MM.1S (cell line): ENCODE measurements around the gene R3HDM4.

Experiments used
- DNase-seq: peaks from one replicate; pipeline ENCODE4 v3.0.0-alpha.2; 2015
- H2AFZ ChIP-seq: fragments of 300-600 bp; sonication (generic); 2 replicates; pipeline ENCODE4 v1.6.0; 2016; ENCODE audit warnings: antibody characterized with exemption, low read length
- H3F3A ChIP-seq: fragments of 300-600 bp; sonication (generic); 2 replicates; pipeline ENCODE4 v1.6.1; 2016; ENCODE audit warnings: mild to moderate bottlenecking, antibody characterized with exemption, low read length, moderate library complexity, mixed read lengths; ENCODE audit not compliant: insufficient read depth
- H3K27ac ChIP-seq: fragments of 300-600 bp; sonication (generic); 2 replicates; pipeline ENCODE4 v1.5.1; 2016; ENCODE audit warnings: mild to moderate bottlenecking, low read length
- H3K27me3 ChIP-seq: fragments of 300-600 bp; sonication (generic); replicated peaks from 2 replicates; pipeline ENCODE4 v1.6.0; 2016; ENCODE audit warnings: low read length; ENCODE audit not compliant: insufficient read depth
- H3K36me3 ChIP-seq: fragments of 300-600 bp; sonication (generic); replicated peaks from 2 replicates; pipeline ENCODE4 v1.6.1; 2016; ENCODE audit warnings: mild to moderate bottlenecking, low read length, mixed read lengths; ENCODE audit not compliant: insufficient read depth
- H3K4me1 ChIP-seq: fragments of 300-600 bp; sonication (generic); 2 replicates; pipeline ENCODE4 v1.6.1; 2016; ENCODE audit warnings: low read length, mixed read lengths
- H3K4me2 ChIP-seq: fragments of 300-600 bp; sonication (generic); 2 replicates; pipeline ENCODE4 v1.6.0; 2016; ENCODE audit warnings: low read depth, low read length
- H3K4me3 ChIP-seq: fragments of 300-600 bp; sonication (generic); 2 replicates; pipeline ENCODE4 v1.5.1; 2016; ENCODE audit warnings: low read length, mixed read lengths
- H3K79me2 ChIP-seq: fragments of 300-600 bp; sonication (generic); 2 replicates; pipeline ENCODE4 v1.6.1; 2016; ENCODE audit warnings: mixed run types, low read length, mixed read lengths
- H3K9ac ChIP-seq: fragments of 300-600 bp; sonication (generic); 2 replicates; pipeline ENCODE4 v1.6.1; 2016; ENCODE audit warnings: low read length, mixed read lengths
- H3K9me2 ChIP-seq: fragments of 300-600 bp; sonication (generic); replicated peaks from 2 replicates; pipeline ENCODE4 v1.6.1; 2016; ENCODE audit warnings: mild to moderate bottlenecking, low read length, mixed read lengths; ENCODE audit not compliant: insufficient read depth
- H3K9me3 ChIP-seq: fragments of 300-600 bp; sonication (generic); replicated peaks from 2 replicates; pipeline ENCODE4 v1.6.1; 2016; ENCODE audit warnings: mild to moderate bottlenecking, low read length, mixed read lengths; ENCODE audit not compliant: insufficient read depth
- H4K20me1 ChIP-seq: fragments of 300-600 bp; sonication (generic); 2 replicates; pipeline ENCODE4 v1.6.1; 2016; ENCODE audit warnings: mild to moderate bottlenecking, low read length, moderate library complexity, mixed read lengths; ENCODE audit not compliant: insufficient read depth
- EZH2 ChIP-seq: fragments of 300-600 bp; sonication (generic); optimal IDR thresholded peaks from 2 replicates; pipeline ENCODE3; 2017; ENCODE audit warnings: low read depth, mild to moderate bottlenecking, antibody characterized with exemption, low read length, mixed read lengths
- EZH2phosphoT487 ChIP-seq: fragments of 300-600 bp; sonication (generic); IDR thresholded peaks from 2 replicates; pipeline ENCODE4 v1.6.1; 2018; ENCODE audit warnings: antibody characterized with exemption, low read length
- TF ChIP-seq, protein P1 (sequence below): fragments of 300-600 bp; sonication (generic); IDR thresholded peaks from 2 replicates; pipeline ENCODE4 v1.5.1; 2016; ENCODE audit warnings: antibody characterized with exemption, low read length, mixed read lengths

R3HDM4 gene

GRCh38 chr19:955803-956765 is 43.1 kb upstream of the R3HDM4 start:
- Histone ChIP-seq H4K20me1 (no peaks in the 10 kb centered on the region), H3K4me2 (no peak overlapping the region)

GRCh38 chr19:954672-955494 is 41.9 kb upstream of the R3HDM4 start:
- H3K36me3 ChIP-seq, result no peaks in the 10 kb centered on the region
- no peaks in the 10 kb centered on the region for H3K9me2 ChIP-seq
- H3K4me1 ChIP-seq, result no peaks in the 10 kb centered on the region
- H3K9me3 ChIP-seq, result no peaks in the 10 kb centered on the region
- no peak for DNase-seq
- H3K27me3 ChIP-seq, result no peaks in the 10 kb centered on the region
- no peak overlapping the region for H3K4me2 ChIP-seq
- TF ChIP-seq, protein P1, sequence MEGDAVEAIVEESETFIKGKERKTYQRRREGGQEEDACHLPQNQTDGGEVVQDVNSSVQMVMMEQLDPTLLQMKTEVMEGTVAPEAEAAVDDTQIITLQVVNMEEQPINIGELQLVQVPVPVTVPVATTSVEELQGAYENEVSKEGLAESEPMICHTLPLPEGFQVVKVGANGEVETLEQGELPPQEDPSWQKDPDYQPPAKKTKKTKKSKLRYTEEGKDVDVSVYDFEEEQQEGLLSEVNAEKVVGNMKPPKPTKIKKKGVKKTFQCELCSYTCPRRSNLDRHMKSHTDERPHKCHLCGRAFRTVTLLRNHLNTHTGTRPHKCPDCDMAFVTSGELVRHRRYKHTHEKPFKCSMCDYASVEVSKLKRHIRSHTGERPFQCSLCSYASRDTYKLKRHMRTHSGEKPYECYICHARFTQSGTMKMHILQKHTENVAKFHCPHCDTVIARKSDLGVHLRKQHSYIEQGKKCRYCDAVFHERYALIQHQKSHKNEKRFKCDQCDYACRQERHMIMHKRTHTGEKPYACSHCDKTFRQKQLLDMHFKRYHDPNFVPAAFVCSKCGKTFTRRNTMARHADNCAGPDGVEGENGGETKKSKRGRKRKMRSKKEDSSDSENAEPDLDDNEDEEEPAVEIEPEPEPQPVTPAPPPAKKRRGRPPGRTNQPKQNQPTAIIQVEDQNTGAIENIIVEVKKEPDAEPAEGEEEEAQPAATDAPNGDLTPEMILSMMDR, result no peak
- TF ChIP-seq EZH2, result no peak
- TF ChIP-seq EZH2phosphoT487, result no peak
- H3K27ac ChIP-seq, result no peak overlapping the region
- no peaks in the 10 kb centered on the region for H3F3A ChIP-seq
- H3K9ac ChIP-seq, result no peak overlapping the region
- peaks cover 15% of the 10 kb centered on the region; the same call in 1 of the 2 replicates for H3K79me2 ChIP-seq
- no peak overlapping the region for H2AFZ ChIP-seq
- no peaks in the 10 kb centered on the region for H4K20me1 ChIP-seq
- H3K4me3 ChIP-seq, result no peak overlapping the region

More at GRCh38 chr19:955803-956765, 43.1 kb upstream of the R3HDM4 start:
- no peaks in the 10 kb centered on the region for H3F3A ChIP-seq
- H3K4me1 ChIP-seq, result no peaks in the 10 kb centered on the region
- no peaks in the 10 kb centered on the region for H3K9me3 ChIP-seq
- H3K27me3 ChIP-seq, result no peaks in the 10 kb centered on the region
- H3K79me2 ChIP-seq, result peaks cover 15% of the 10 kb centered on the region; the same call in 1 of the 2 replicates
- TF ChIP-seq, protein P1, result no peak
- no peak for TF ChIP-seq EZH2
- no peak for TF ChIP-seq EZH2phosphoT487
- DNase-seq, result no peak
- H3K4me3 ChIP-seq, result no peak overlapping the region
- H3K36me3 ChIP-seq, result no peaks in the 10 kb centered on the region
- H2AFZ ChIP-seq, result no peak overlapping the region
- H3K27ac ChIP-seq, result no peak overlapping the region
- H3K9ac ChIP-seq, result no peak overlapping the region
- H3K9me2 ChIP-seq, result no peaks in the 10 kb centered on the region

- Histone ChIP-seq H3K9me2 (no peaks in the 10 kb centered on the region), H3K36me3 (no peaks in the 10 kb centered on the region), H3K27me3 (no peaks in the 10 kb centered on the region), H3K27ac (no peak overlapping the region), H2AFZ (no peak overlapping the region), H3K9me3 (no peaks in the 10 kb centered on the region), H3K4me2 (no peak overlapping the region), H3K4me1 (no peaks in the 10 kb centered on the region), H3K4me3 (no peak overlapping the region), H4K20me1 (no peaks in the 10 kb centered on the region), H3K9ac (no peak overlapping the region), H3F3A (no peaks in the 10 kb centered on the region), H3K79me2 (peaks cover 15% of the 10 kb centered on the region; the same call in 1 of the 2 replicates)
- TF ChIP-seq EZH2phosphoT487 (no peak), EZH2 (no peak)
- TF ChIP-seq, protein P1, result no peak
- no peak for DNase-seq
Measured at GRCh38 chr19:954272-954671, 41.3 kb upstream of the R3HDM4 start.
